HG02884 (cell line): ENCODE results near the gene TMEM51.

Source experiments
- ATAC-seq: cut with Tn5 transposase; IDR thresholded peaks from one replicate; pipeline ENCODE4 v1.9.1; 2021; ENCODE audit warnings: mild to moderate bottlenecking, moderate library complexity; ENCODE audit not compliant: unreplicated experiment

TMEM51 gene

DNA sequence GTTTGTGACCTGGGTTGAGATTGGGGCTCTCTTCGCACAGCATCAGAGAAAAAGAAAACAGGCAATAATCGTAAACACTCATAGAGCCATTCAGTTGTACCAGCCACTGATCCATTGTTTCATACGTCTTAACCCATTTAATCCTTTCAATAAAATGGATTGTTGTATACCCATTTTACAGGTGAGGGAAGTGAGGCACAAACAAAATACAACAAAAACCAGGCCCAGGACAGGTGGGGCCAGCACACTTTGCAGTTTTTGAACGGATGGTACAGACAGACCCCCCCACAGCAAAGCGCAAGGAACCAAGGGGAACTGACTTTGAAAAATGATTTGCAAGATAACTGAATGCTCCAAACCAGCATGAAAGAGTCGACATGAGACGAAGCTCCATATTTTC, 89.2 kb downstream of the TMEM51 start:
- ATAC-seq, result no peak

DNA sequence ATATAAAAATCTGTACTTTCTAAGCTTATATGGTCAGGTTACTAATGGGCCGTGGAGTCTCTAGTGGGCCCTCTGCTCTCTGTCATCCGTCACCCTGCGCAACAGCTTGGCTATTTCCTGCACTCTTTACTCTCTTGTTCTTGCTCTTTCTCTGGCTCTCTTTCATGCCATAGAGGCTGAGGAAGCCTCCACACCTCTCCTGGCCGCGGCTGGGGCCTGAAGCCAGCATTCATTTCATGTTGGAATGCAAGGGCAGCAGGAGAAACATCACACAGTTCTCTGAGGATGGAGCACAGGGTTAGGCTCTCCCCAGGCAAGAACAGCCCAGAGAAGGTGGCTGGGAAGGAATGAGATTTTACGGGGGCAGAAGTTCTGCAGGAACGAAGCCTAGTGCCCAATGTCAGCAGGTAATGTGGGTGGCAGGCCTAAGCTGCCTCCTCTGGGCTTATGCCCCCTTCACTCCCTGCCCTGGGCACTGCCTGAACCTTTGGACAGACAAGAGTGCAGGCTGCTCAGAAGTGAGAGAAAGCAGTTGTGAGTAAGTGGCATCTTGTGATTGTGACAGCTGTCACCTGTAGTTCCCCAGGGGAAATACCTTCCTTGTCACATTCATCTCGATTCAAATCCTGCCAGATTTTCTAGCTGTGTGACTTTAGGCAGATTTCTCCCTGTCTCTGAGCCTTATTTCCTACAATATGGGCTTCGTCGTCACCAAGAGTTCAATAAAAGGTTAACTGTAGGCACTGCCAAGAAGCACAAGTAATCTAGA, 89.9 kb downstream of the TMEM51 start:
- ATAC-seq, result no peak

DNA sequence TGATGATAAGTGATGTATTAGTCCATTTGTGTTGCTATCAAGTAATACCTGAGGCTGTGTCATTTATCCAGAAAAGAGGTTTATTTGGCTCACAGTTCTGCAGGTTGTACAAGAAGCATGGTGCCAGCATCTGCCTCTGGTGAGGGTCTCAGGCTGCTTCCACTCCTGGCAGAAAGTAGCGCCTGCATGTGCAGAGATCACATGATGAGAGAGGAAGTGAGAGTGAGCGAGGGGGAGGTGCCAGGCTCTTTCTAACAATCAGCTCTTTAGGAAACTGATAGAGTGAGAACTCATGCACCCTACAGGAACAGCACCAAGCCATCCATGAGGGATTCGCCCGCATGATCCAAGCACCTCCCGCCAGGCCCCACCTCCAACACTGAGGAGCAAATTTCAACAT, 91.3 kb downstream of the TMEM51 start:
- no peak for ATAC-seq

DNA sequence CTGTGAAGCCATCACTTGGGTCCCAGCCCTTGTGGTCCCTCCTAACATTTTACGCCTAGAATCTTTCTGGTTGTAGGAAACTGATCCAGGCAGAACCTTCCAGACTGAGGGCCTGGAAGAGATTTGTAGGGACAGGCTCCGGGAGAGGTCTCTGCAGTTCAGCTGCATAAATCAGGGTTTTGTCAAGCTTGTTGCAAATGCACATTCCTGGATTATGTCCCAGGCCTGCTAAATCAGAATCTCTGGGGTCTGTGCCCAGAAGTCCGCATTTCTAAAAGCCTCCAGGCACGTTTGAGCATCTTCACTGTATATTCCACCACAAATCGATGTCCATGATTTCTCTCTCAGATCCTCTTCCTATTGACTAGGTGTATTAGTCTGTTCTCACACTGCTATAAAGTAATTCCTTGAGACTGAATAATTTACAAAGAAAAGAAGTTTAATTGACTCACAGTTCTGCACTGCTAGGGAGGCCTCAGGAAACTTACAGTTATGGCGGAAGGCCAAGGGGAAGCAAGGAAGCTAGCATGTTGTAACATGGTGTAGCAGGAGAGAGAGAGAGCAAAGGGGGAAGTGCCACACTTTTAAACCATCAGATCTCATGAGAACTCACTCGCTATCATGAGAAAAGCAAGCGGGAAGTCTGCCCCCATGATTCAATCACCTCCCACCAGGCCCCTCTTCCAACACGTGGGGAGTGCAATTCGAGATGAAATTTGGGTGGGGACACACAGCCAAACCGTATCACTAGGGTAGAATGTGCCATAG, 92.2 kb downstream of the TMEM51 start:
- no peak for ATAC-seq

DNA sequence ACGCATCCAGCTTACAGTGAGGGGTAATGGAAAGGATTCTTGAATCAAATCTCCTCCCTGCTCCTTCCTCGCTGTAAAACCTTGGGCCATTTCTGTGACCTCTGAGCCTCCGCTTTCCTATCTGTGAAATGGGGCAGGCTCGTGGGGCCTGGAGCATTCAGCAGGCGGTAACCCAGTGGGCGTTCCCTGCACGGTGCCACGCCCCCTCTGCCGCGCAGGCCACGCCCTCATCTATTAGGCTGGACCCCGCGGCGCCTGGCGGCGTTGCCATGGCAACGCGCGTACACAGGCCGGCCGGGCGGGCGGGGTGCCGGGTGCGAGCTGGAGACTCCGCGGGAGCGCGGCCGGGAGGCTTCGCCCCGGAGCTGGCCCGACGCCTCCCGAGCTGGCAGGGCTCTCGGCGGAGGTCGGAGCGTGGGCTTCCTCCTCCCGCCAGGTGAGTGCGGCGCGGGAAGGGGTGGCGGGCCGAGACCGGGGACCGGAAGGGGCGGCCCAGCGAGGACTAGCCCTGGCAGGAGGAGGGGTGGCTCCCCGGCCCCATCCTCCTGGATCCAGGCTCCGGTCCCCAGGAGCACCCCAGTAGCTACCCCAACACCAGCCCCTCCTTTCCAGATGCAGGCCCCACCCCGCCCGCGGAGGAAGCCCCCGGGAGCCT, 93.5 kb downstream of the TMEM51 start, which contains the start of gene FHAD1:
Gene FHAD1 (plus strand): TSS at position 264 of the 655 bp plus-strand sequence. CDS start 4,562 bp downstream, outside the sequence.
- ATAC-seq, result no peak

DNA sequence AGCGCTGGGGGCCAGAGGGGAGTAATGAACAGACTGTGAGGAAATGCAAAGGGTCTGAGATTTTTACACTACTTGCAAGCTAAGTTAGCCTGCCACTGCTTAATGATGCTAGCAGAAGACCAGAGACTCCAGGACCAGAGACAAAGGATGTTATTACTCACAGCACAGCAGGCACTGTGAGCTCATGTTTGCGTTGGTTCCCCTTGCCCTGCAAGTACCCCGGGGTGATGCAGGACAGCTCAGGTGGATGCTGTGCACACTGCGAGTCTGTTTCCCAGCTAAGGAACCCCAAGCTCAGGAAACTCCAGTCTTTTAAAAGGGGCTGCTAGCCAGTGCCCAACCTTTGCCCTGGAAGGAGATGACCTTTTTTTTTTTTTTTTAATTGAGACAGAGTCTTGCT, 94.7 kb downstream of the TMEM51 start:
- no peak for ATAC-seq

DNA sequence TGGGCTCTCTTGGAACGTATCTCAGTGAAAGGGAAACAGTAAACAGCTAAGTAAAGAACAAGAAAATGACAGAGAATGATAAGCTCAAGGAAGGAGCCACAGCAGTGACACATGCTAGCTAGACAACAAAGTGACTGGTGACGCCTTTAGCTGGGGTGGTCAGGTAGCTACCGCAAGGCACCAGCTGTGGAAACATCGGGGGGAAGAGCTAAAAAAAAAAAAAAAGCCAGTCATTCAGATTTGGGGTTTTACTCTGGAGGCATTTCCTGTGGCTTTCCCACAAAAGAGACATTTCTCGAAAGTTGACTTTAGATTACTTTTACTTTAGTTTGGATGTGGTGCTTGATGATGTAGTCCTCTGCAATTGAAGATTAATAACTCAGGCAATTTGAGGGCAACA, 95.5 kb downstream of the TMEM51 start:
- no peak for ATAC-seq

DNA sequence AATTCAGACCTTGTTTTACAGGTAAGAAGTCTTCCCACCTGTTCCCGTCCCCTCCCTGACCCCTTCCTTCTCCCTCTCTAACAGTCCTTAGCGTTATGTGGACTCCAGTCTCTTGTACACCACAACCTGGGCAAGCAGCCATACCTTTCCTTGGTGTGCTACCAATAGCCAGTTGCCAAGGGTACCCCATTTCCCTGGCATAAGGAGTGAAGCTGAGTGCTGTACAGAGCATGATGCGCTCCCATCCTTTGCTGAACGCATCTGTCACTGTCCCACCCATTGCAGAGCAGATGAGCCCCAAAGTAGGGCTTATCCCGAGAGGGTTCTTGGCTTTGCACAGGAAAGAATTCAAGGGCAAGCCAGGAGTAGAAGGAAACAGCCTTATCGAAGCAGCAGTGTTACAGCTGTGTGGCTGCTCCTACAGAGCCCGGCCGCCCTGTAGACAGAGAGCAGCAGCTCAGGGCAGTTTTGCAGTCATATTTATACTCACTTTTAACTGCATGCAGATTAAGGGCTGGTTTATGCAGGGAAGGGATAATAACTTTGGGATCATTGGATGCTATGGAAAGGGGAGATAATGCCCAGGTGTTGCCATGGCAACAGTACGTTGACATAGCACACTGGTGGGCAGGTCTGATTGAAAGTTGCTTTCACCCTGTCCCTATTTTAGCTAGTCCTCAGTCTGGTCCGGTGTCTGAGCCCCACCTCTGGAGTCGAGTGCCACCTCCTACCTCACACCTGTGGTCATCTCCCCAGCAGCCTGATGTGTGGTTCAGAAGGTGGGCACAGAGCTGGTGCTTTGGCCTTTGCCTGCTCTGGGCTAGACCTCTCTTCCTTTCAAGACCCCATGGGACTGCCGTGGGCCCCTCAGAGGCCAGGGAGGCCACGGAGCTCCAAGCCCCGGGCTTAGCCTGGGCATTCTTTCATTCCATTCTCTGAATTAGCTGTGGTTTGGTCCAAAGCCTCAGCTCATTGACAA, 98.6 kb downstream of the TMEM51 start:
- ATAC-seq, result no peak

DNA sequence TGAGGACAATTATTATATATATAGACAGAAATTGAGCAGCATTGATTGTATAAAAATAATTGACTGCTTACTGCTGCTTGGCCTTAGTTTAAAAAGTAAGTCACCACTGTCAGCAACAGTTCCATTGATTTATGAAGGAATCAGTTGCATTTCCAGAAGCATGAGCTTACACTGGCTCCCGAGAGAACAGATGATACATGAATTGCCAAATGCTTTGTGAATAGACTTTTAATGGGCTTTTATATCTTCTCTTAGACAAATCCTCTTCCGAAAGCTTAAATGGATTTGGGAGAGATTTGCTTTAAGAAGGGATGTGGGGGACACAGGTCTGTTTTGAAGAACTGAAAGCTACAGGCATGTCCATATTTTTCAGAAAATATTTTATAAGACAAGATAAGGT, 101.0 kb downstream of the TMEM51 start:
- ATAC-seq, result no peak

DNA sequence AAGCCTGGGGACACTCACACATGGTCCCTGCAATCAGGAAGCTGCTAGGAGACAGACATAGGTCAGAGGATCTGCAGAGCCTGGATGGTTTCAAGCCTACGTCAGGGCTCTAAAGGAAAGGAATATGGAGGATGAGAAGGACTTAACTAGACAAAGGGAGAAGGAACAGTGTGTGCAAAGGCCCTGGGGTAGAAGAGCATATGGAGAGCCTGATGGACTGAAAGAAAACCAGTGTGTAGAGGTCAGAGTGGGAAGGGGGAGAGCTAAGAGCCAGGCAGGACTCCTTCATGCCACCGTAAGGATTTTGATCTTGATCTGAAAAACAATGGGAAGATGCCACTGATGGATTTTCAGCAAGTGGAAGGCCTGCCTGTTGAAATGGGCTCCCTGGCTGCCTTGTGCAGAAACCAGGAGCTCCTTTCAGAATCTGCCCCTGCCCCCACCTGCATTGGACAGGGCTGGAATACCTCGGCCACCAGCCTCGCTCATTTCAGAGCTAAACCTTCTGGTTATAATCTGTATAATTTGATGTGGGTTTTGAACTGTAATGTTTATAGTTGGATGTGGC, 102.1 kb downstream of the TMEM51 start:
- no peak for ATAC-seq

DNA sequence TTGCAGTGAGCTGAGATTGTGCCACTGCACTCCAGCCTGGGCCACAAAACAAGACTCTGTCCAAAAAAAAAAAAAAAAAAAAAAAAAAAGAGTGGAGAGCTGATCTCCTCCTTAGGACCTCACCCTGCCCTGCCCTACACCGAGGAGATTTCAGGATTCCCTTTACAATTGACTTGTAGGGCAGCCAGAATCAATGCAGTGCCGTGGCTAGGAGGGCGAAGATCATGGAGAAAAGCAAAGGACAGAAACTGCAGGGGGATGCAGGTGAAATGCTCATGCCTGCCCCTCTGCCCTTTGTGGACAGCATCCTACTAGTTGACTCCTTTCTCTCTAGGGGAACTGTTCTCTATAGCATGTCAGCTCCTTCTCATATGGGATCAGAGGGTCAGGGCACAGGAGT, 103.0 kb downstream of the TMEM51 start:
- no peak for ATAC-seq

DNA sequence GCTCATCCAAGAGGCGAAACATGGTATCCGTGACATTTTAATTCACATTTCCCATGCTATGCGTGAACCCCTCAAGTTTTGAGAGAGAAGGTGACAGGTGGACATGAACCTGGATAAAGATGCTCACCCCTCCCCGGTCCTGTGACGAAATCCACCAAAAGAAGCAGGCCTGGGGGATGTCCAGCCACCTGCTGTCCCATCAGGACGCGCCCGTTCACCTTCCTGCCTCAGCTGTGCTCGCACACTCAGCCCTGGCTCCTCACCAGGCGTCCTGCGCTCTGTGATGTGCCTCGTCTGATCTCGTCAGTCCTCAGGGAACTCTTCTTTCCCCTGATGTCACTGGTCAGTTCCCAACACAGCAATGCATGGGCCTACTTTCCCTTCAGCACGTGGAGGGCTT, 103.8 kb downstream of the TMEM51 start:
- no peak for ATAC-seq

DNA sequence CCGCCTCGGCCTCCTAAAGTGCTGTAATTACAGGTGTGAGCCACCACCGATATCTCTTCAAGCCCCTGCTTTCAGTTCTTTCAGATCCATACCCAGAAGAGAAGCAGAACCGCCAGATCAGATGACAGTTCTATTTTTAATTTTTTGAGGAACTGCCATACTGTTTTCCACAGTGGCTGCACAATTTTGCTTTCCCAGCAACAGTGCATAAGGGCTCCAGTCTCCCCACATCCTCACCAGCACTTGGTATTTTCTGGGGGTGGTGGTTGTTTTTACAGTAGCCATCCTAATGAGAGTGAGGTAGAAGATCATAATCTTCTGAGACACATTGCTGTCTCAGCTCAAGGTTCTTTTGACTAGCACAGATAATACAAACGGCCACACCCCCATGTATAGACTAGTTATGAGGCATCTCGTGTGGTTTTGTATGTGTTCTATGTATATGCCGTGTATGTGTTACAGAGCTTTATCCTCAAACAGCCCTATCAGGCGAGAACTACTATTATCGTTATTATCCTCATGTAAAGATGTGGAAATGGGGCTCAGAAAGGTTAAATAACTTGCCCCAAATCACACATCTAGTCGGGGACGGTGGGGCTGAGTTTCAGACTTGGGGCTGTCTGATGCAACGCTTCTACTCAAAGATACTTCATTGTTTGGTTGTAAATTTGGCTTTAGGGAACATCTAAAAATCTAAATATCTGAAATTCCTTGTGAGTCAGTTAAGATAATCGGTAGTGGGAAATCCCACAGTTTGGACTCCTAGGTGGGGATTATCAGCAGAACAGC, 105.5 kb downstream of the TMEM51 start:
- ATAC-seq, result no peak

DNA sequence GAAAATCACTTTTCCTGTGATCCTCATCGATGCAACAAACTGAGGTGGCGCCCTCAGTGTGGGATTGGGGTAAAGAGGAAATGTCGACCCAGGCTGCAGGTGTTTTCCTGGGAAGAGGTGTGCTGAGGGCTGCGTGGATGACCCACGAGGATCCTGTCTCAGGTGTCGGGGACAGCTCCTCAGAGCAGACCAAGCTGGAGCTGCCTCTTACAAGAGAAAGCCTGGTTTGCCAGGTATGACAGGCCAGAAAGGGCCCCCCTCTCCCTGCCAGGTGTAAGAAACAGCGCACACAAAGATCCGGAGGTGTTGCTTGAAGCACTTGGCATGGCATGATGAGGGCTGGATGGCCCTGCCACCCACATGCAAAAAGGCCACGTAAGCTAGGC, 106.1 kb downstream of the TMEM51 start:
- ATAC-seq, result no peak

DNA sequence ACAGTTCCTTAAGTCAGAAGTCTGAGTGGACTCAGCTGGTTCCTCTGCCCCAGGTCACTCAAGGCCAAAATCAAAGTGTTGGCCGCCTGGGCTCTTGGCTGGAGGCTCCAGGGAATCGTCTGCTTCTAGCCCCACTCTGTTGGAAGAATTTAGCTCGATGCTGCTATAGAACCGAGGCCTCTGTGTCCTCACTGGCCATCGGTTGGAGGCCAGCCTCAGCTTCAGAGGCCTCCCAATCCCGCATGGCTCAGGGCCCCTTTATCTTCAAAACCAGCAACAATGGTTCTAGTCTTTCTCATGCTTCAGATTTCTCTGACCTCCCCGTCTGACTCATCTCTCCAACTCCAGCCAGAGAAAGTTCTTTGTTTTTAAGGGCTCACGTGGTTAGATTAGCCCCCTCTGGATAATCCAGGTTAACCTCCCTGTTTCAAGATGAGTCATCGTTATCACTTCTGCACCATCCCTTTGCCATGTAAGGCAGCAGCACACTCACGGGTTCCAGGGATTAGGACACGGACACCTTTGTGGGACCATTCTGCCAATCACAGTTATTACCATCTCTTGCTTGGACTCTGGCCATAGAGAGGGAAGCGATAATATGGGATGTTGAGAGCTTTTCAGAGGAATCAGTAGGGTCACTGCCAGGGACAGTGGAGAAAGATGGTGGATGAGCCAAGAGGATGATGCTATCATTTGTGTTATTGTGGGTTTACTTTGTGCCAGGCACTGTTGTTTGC, 107.0 kb downstream of the TMEM51 start:
- ATAC-seq, result no peak

DNA sequence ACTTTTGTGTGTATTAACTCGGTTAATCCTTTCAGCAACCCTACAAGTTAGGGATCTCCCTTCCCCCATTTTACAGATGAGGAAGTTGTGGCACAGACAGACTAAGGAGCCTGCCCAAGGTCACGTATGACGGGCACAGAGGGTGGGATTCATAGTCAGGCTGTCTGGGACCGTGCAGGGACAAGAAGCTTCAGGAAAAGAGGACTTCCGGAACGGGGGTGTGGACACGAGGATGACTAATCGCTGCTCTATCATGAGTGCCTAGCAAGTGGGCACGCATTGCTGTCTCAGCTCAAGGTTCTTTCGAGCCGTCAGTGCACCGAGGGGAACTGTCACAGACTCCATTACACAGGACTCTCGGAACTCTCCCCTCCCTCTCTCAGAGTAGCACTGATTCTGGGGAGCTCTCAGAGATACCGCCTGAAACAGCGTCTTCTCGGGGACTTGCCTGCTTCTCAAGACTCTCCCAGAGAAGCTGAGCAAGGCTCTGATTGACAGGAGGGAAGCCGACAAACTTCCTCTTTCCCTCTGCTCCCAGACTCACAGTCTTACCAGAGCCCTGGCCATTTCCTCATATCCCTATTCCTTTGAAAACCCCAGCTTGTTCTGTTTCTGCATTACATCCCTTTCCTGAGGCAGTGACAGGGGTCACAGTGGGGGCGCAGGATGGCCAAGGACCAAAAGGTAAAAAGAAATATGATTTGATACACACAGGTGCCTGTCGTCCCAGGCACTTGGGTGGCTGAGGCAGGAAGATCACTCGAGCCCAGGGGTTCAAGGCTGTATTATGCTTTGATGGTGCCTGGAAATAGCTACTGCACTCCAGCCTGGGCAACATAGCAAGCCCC, 107.8 kb downstream of the TMEM51 start:
- no peak for ATAC-seq

DNA sequence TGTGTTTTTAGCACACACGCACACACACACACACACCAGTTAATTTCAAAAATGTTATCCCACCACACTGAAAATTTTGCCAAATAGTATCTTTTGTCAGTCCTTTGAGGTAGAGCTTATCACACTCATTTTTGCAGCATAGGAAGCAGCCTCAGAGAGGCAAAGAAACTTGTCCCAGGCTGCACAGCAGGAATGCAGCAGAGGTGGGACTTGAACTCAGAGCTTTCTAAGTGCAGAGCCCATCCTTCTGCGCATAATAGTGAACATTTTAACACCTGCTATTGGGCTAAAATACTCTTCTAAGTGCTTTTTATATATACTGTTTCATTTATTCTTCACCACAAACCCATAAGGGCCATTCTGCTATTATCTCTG, 108.4 kb downstream of the TMEM51 start:
- no peak for ATAC-seq

DNA sequence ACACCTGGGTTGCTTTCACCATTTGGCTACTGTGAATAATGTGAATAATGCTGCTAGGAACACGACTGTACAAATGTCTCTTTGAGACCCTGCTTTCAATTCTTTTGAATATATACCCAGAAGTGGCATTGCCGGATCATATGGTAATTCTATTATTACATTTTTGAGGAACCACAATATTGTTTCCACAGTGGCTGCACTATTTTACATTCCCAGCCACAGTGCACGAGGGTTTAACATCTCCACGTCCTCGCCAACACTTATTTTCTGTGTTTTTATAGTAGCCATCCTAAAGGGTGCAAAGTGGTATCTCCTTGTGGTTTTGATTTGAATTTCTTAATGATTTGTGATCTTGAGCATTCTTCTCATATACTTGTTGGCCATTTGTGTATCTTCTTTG, 109.2 kb downstream of the TMEM51 start:
- ATAC-seq, result no peak
